K562 (cell line): ENCODE measurements around the gene SLC10A3. TPM values are rescaled to one million over a fixed set of nuclear protein-coding genes. Genes with fewer than 3 reads are reported as not detected.

ENCODE experiments used
- BACH1 ChIP-seq: fragments of 200-800 bp; sonication (Bioruptor generic); IDR thresholded peaks from 2 replicates; pipeline ENCODE4 v1.6.1; 2016; ENCODE audit warnings: missing genetic modification characterization, missing compliant biosample characterization
- CCAR2 ChIP-seq: fragments of 200-400 bp; formaldehyde crosslinking; IDR thresholded peaks from 2 replicates; pipeline ENCODE4 v1.6.1; 2017; ENCODE audit warnings: mild to moderate bottlenecking, low read depth, low read length
- CREM ChIP-seq: IDR thresholded peaks from 2 replicates; pipeline ENCODE4 v1.6.1; 2014; ENCODE audit warnings: antibody characterized with exemption, low read depth
- ESRRA ChIP-seq: fragments of 450-650 bp; IDR thresholded peaks from 2 replicates; pipeline ENCODE4 v1.6.1; 2014; ENCODE audit warnings: low read depth, mild to moderate bottlenecking, moderate library complexity, borderline replicate concordance
- HBP1 ChIP-seq: fragments of 450-650 bp; formaldehyde crosslinking; IDR thresholded peaks from 2 replicates; pipeline ENCODE4 v1.4.0; 2022; ENCODE audit warnings: missing genetic modification characterization
- KLF13 ChIP-seq: fragments of 450-650 bp; IDR thresholded peaks from 2 replicates; pipeline ENCODE4 v1.6.1; 2016; ENCODE audit warnings: missing genetic modification characterization, low read depth, mild to moderate bottlenecking, missing compliant biosample characterization, moderate library complexity, borderline replicate concordance
- LEF1 ChIP-seq: fragments of 450-650 bp; IDR thresholded peaks from 2 replicates; pipeline ENCODE4 v1.6.1; 2016; ENCODE audit warnings: mild to moderate bottlenecking
- POLR2B ChIP-seq: fragments of 450-650 bp; IDR thresholded peaks from 2 replicates; pipeline ENCODE4 v1.6.1; 2018; ENCODE audit warnings: low read depth; ENCODE audit not compliant: partially characterized antibody
- PURB ChIP-seq: sonication (generic); formaldehyde crosslinking; IDR thresholded peaks from 2 replicates; pipeline ENCODE4 v1.9.0; 2021; ENCODE audit warnings: low read depth, mild to moderate bottlenecking, missing genetic modification reagents
- RBM17 ChIP-seq: fragments of 200-400 bp; formaldehyde crosslinking; IDR thresholded peaks from 2 replicates; pipeline ENCODE4 v1.6.1; 2017; ENCODE audit warnings: low read depth, mild to moderate bottlenecking, low read length, borderline replicate concordance
- RBM39 ChIP-seq: fragments of 200-400 bp; formaldehyde crosslinking; optimal IDR thresholded peaks from 2 replicates; pipeline ENCODE3; 2018; ENCODE audit warnings: low read depth, low read length
- SIN3B ChIP-seq: fragments of 450-650 bp; IDR thresholded peaks from 2 replicates; pipeline ENCODE4 v1.6.1; 2017; ENCODE audit warnings: low read depth, mild to moderate bottlenecking, moderate library complexity
- SNIP1 ChIP-seq: fragments of 450-650 bp; IDR thresholded peaks from 2 replicates; pipeline ENCODE4 v1.7.1; 2017; ENCODE audit warnings: low read depth, mild to moderate bottlenecking
- SRF ChIP-seq, 2 experiments: fragments of 250-450, 450-650 bp in 1 of 2; sonication (Bioruptor Pico) in 1 of 2; sonication (generic) in 1 of 2; formaldehyde crosslinking; IDR thresholded peaks; 2 replicates each; pipeline versions ENCODE4 v1.5.0 to v1.5.1; 2020 to 2022; ENCODE audit warnings: mild to moderate bottlenecking in 1 of 2, missing genetic modification reagents in 1 of 2
- STAG1 ChIP-seq: sonication (generic); formaldehyde crosslinking; IDR thresholded peaks from 2 replicates; pipeline ENCODE4 v1.5.0; 2020; ENCODE audit warnings: missing genetic modification reagents, borderline replicate concordance
- TEAD4 ChIP-seq, 2 experiments: sonication (generic) in 1 of 2; formaldehyde crosslinking in 1 of 2; IDR thresholded peaks; 2 replicates each; pipeline versions ENCODE4 v1.6.1 to v1.8.0; 2012 to 2022; ENCODE audit warnings: borderline replicate concordance in 1 of 2, inconsistent platforms in 1 of 2, low read length in 1 of 2, mild to moderate bottlenecking in 1 of 2, missing genetic modification reagents in 1 of 2
- TSC22D4 ChIP-seq: fragments of 450-650 bp; IDR thresholded peaks from 2 replicates; pipeline ENCODE4 v1.6.1; 2016; ENCODE audit warnings: missing genetic modification characterization, missing biosample characterization, control low read depth
- WHSC1 ChIP-seq: IDR thresholded peaks from one replicate; pipeline ENCODE4 v1.6.1; 2012; ENCODE audit warnings: low read length, control low read depth, inconsistent platforms
- ZBTB2 ChIP-seq: fragments of 450-650 bp; IDR thresholded peaks from 2 replicates; pipeline ENCODE4 v1.6.1; 2016; ENCODE audit warnings: antibody characterized with exemption
- ZFP91 ChIP-seq: sonication (generic); formaldehyde crosslinking; IDR thresholded peaks from 2 replicates; pipeline ENCODE4 v1.8.0; 2022; ENCODE audit warnings: mild to moderate bottlenecking, missing genetic modification reagents
- polyA plus RNA-seq, 8 experiments: library from polyadenylated mRNA; depleted of rRNA in 4 of 8; stranded (reverse) in 5 of 8; unstranded in 3 of 8; fragments of >200 nt; fragmentation: Nextera tagmentation in 2 of 8; fragmentation: Illumina TruSeq in 1 of 8; extraction: Ambion mirVana in 2 of 8; extraction: Trizol in 1 of 8; gene quantifications; 2 replicates each; pipeline versions ENCODE4 v1.2.1 to v1.2.3, GENCODE V29; 2011 to 2014; ENCODE audit warnings: inconsistent platforms in 1 of 8, missing spikeins in 1 of 8
- total RNA-seq, 7 experiments: library from RNA; depleted of rRNA in 6 of 7; stranded (reverse); fragments of >200 nt in 6 of 7; fragmentation: Illumina TruSeq in 2 of 7; extraction: Trizol in 2 of 7; gene quantifications; 2 replicates each; pipeline versions ENCODE4 v1.2.1 to v1.2.3, GENCODE V29; 2011 to 2021; ENCODE audit warnings: low replicate concordance in 1 of 7
- TF ChIP-seq, protein P1 (sequence below), 2 experiments: fragments of 450-650 bp; IDR thresholded peaks; 2 replicates each; pipeline ENCODE4 v1.6.1; 2018; ENCODE audit warnings: mild to moderate bottlenecking in 2 of 2, low read depth in 1 of 2; ENCODE audit not compliant: partially characterized antibody in 2 of 2

SLC10A3 gene
- total and polyA plus RNA-seq, 9 of the 15 experiments (the other 6 are each of a cell fraction or from before 2014, with no cell fraction given), result 5.2 to 30.6 (median 16.7) TPM

DNA sequence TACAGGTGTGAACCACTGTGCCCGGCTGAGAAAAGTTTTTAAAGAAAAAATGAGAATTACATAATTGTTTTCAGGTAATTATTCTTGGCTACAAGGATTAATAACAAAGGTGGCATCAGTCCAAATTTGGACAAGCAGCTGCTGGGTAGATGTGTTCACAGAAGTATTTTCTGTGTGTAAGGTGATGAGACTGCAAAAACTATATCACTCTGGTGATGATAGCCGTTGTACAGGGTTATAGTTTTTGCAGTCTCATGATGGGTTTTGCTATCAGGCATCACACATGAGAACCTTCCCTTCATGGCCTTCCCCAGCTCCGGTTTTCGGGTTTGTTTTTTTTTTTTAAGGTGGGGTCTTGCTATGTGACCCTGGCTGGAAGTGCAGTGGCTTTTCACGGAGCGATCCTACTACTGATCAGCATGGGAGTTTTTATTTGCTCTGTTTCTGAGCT, 5.1 kb upstream of the SLC10A3 start (continued):
- TF ChIP-seq, protein P1, sequence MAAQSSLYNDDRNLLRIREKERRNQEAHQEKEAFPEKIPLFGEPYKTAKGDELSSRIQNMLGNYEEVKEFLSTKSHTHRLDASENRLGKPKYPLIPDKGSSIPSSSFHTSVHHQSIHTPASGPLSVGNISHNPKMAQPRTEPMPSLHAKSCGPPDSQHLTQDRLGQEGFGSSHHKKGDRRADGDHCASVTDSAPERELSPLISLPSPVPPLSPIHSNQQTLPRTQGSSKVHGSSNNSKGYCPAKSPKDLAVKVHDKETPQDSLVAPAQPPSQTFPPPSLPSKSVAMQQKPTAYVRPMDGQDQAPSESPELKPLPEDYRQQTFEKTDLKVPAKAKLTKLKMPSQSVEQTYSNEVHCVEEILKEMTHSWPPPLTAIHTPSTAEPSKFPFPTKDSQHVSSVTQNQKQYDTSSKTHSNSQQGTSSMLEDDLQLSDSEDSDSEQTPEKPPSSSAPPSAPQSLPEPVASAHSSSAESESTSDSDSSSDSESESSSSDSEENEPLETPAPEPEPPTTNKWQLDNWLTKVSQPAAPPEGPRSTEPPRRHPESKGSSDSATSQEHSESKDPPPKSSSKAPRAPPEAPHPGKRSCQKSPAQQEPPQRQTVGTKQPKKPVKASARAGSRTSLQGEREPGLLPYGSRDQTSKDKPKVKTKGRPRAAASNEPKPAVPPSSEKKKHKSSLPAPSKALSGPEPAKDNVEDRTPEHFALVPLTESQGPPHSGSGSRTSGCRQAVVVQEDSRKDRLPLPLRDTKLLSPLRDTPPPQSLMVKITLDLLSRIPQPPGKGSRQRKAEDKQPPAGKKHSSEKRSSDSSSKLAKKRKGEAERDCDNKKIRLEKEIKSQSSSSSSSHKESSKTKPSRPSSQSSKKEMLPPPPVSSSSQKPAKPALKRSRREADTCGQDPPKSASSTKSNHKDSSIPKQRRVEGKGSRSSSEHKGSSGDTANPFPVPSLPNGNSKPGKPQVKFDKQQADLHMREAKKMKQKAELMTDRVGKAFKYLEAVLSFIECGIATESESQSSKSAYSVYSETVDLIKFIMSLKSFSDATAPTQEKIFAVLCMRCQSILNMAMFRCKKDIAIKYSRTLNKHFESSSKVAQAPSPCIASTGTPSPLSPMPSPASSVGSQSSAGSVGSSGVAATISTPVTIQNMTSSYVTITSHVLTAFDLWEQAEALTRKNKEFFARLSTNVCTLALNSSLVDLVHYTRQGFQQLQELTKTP (IDR thresholded peaks at IDR 0.05; ENCODE audit: low read depth in 1 of 2, partially characterized antibody in 2 of 2), result no peak
- no peak for TF ChIP-seq CCAR2
- TF ChIP-seq ZFP91 (CRISPR knock-in tag), result no peak
- no peak for TF ChIP-seq SIN3B
- TF ChIP-seq SNIP1, result no peak
- no peak for TF ChIP-seq HBP1
- TF ChIP-seq ZBTB2, result 0 out of 2 replicates have a peak, but pooled peaks have one; percentile 12
- no peak for TF ChIP-seq POLR2B
- TF ChIP-seq STAG1 (CRISPR knock-in tag), result no peak
- peak; percentile 36; the same call in 1 of the 2 replicates for TF ChIP-seq CREM
- TF ChIP-seq TEAD4 (IDR thresholded peaks at IDR 0.05; ENCODE audit: low read length), result peak; percentile 77
- no peak for TF ChIP-seq TEAD4 (CRISPR knock-in tag; IDR thresholded peaks at IDR 0.05; ENCODE audit: borderline replicate concordance)
- TF ChIP-seq SRF (CRISPR knock-in tag; IDR thresholded peaks at IDR 0.05), result peak in 1 of 2 experiments; percentile 69; a peak in 2 of 4 replicates
- TF ChIP-seq BACH1 (tag), result peak; percentile 90
- no peak for TF ChIP-seq PURB
- no peak for TF ChIP-seq ESRRA
- no peak for TF ChIP-seq WHSC1
- TF ChIP-seq LEF1, result peak; percentile 59; the same call in 1 of the 2 replicates
- no peak for TF ChIP-seq RBM17
- TF ChIP-seq KLF13 (tag), result no peak
- no peak for TF ChIP-seq RBM39
- no peak for TF ChIP-seq TSC22D4
